COLO829 (cell line): ENCODE results near the gene PLXNB1.

Source experiments
- DNase-seq: peaks from one replicate; pipeline ENCODE4 v3.0.0; 2012; ENCODE audit warnings: low spot score

PLXNB1 gene

GRCh38 chr3:48434591-48435222 lies 4.8 kb upstream of the PLXNB1 start:
- DNase-seq: no peak

GRCh38 chr3:48433472-48434118 lies 3.7 kb upstream of the PLXNB1 start:
- peak; percentile 45 for DNase-seq

- no peak for DNase-seq
These were observed 2.8 kb upstream of the PLXNB1 start for GRCh38 chr3:48432411-48433371.

- no peak for DNase-seq
These were observed 1.5 kb upstream of the PLXNB1 start for GRCh38 chr3:48431224-48432029.

GRCh38 chr3:48430708-48431101 lies 819 bp upstream of the PLXNB1 start:
- DNase-seq: no peak

GRCh38 chr3:48429317-48429959 lies 448 bp downstream of the PLXNB1 start:
- DNase-seq: no peak

GRCh38 chr3:48428572-48429316 lies 1.1 kb downstream of the PLXNB1 start:
- DNase-seq: no peak

- no peak for DNase-seq
These were observed 1.8 kb downstream of the PLXNB1 start for GRCh38 chr3:48428088-48428571.

GRCh38 chr3:48427630-48427962 lies 2.3 kb downstream of the PLXNB1 start:
- DNase-seq: no peak

GRCh38 chr3:48426944-48427629 lies 2.8 kb downstream of the PLXNB1 start:
- peak; percentile 49 for DNase-seq

GRCh38 chr3:48426401-48426909 lies 3.4 kb downstream of the PLXNB1 start:
- DNase-seq: peak; percentile 81

GRCh38 chr3:48425281-48425812 lies 4.5 kb downstream of the PLXNB1 start:
- DNase-seq: no peak

- no peak for DNase-seq
These were observed 5.8 kb downstream of the PLXNB1 start for GRCh38 chr3:48423883-48424695.

- no peak for DNase-seq
These were observed 6.5 kb downstream of the PLXNB1 start for GRCh38 chr3:48423241-48423882.

GRCh38 chr3:48422681-48423080 lies 7.2 kb downstream of the PLXNB1 start:
- no peak for DNase-seq

- no peak for DNase-seq
These were observed 7.6 kb downstream of the PLXNB1 start for GRCh38 chr3:48422272-48422671.

- no peak for DNase-seq
These were observed 9.3 kb downstream of the PLXNB1 start for GRCh38 chr3:48420561-48420960.

- DNase-seq: no peak
These were observed 10.3 kb downstream of the PLXNB1 start for GRCh38 chr3:48419597-48419996.
